Neural cell (in vitro differentiated cells): ENCODE results near the gene TBC1D9. TPM values are rescaled to one million over a fixed set of nuclear protein-coding genes. Genes with fewer than 3 reads are reported as not detected.

Experiments
- H2AFZ ChIP-seq: fragments of 200-600, 300-800 bp; sonication (generic), shearing (Covaris generic); 2 replicates; pipeline ENCODE4 v1.6.0; 2014; ENCODE audit warnings: low read depth, mild to moderate bottlenecking, antibody characterized with exemption, low read length, moderate library complexity
- H3F3A ChIP-seq: fragments of 200-600 bp; shearing (Covaris generic); 2 replicates; pipeline ENCODE4 v1.6.1; 2016; ENCODE audit warnings: mild to moderate bottlenecking, moderate library complexity, mixed read lengths, antibody characterized with exemption, low read length; ENCODE audit not compliant: insufficient read depth, poor library complexity, severe bottlenecking
- H3K27ac ChIP-seq: fragments of 200-600, 300-800 bp; sonication (generic), shearing (Covaris generic); 2 replicates; pipeline ENCODE4 v1.5.1; 2014; ENCODE audit warnings: mild to moderate bottlenecking, low read length, moderate library complexity
- H3K27me3 ChIP-seq: fragments of 300-800, 200-600 bp; sonication (generic), shearing (Covaris generic); 2 replicates; pipeline ENCODE4 v1.6.0; 2014; ENCODE audit warnings: mild to moderate bottlenecking, low read depth, low read length, moderate library complexity; ENCODE audit not compliant: insufficient read depth
- H3K36me3 ChIP-seq: fragments of 300-800, 200-600 bp; sonication (generic), shearing (Covaris generic); 2 replicates; pipeline ENCODE4 v1.5.1; 2014; ENCODE audit warnings: mild to moderate bottlenecking, antibody characterized with exemption, low read length, moderate library complexity; ENCODE audit not compliant: insufficient read depth
- H3K4me2 ChIP-seq: fragments of 300-800, 200-600 bp; sonication (generic), shearing (Covaris generic); 2 replicates; pipeline ENCODE4 v1.6.0; 2014; ENCODE audit warnings: mild to moderate bottlenecking, low read length
- H3K4me3 ChIP-seq: fragments of 300-800, 200-600 bp; sonication (generic), shearing (Covaris generic); 2 replicates; pipeline ENCODE4 v1.5.1; 2014; ENCODE audit warnings: mild to moderate bottlenecking, low read length, moderate library complexity
- H3K79me2 ChIP-seq: fragments of 200-600 bp; shearing (Covaris generic); replicated peaks from 2 replicates; pipeline ENCODE4 v1.6.0; 2014; ENCODE audit warnings: mild to moderate bottlenecking, low read length, moderate library complexity; ENCODE audit not compliant: insufficient read depth
- H3K9ac ChIP-seq: fragments of 300-800, 200-600 bp; sonication (generic), shearing (Covaris generic); 2 replicates; pipeline ENCODE4 v1.6.1; 2016; ENCODE audit warnings: mild to moderate bottlenecking, low read length, mixed read lengths
- H3K9me2 ChIP-seq: fragments of 200-600 bp; shearing (Covaris generic); 2 replicates; pipeline ENCODE4 v1.6.1; 2016; ENCODE audit warnings: mild to moderate bottlenecking, low read length, mixed read lengths; ENCODE audit not compliant: insufficient read depth
- H3K9me3 ChIP-seq: fragments of 200-600, 300-800 bp; sonication (generic), shearing (Covaris generic); 2 replicates; pipeline ENCODE4 v1.6.1; 2016; ENCODE audit warnings: mild to moderate bottlenecking, mixed run types, low read length, moderate library complexity, mixed read lengths
- H4K20me1 ChIP-seq: fragments of 200-600 bp; shearing (Covaris generic); 2 replicates; pipeline ENCODE4 v1.6.1; 2016; ENCODE audit warnings: mild to moderate bottlenecking, mixed run types; ENCODE audit not compliant: insufficient read depth
- EP300 ChIP-seq: fragments of 450-650 bp; conservative IDR thresholded peaks from 2 replicates; pipeline ENCODE4 v1.6.1; 2014; ENCODE audit warnings: antibody characterized with exemption, mild to moderate bottlenecking, moderate library complexity; ENCODE audit not compliant: poor library complexity, severe bottlenecking
- EZH2 ChIP-seq: fragments of 200-600, 300-800 bp; shearing (Covaris generic), sonication (generic); IDR thresholded peaks from 2 replicates; pipeline ENCODE4 v1.6.1; 2014; ENCODE audit warnings: antibody characterized with exemption, low read length, borderline replicate concordance, mild to moderate bottlenecking; ENCODE audit not compliant: insufficient read depth, poor library complexity, severe bottlenecking
- MXI1 ChIP-seq: fragments of 450-650 bp; conservative IDR thresholded peaks from 2 replicates; pipeline ENCODE4 v1.6.1; 2014; ENCODE audit warnings: antibody characterized with exemption, mild to moderate bottlenecking; ENCODE audit not compliant: poor library complexity, severe bottlenecking
- POLR2AphosphoS5 ChIP-seq: IDR thresholded peaks from 2 replicates; pipeline ENCODE4 v1.6.1; 2012
- RAD21 ChIP-seq: fragments of 450-650 bp; conservative IDR thresholded peaks from 2 replicates; pipeline ENCODE4 v1.6.1; 2014; ENCODE audit warnings: antibody characterized with exemption, mild to moderate bottlenecking, moderate library complexity
- SMC3 ChIP-seq: fragments of 450-650 bp; conservative IDR thresholded peaks from 2 replicates; pipeline ENCODE4 v1.6.1; 2014; ENCODE audit warnings: antibody characterized with exemption, mild to moderate bottlenecking, moderate library complexity; ENCODE audit not compliant: poor library complexity
- TAF1 ChIP-seq: IDR thresholded peaks from 2 replicates; pipeline ENCODE4 v1.6.1; 2012; ENCODE audit warnings: low read depth
- polyA plus RNA-seq: library from polyadenylated mRNA; depleted of rRNA; stranded (reverse); fragments of >200 nt; gene quantifications from 2 replicates; pipeline ENCODE4 v1.2.3, GENCODE V29; 2014
- TF ChIP-seq, protein P1 (sequence below): IDR thresholded peaks from 2 replicates; pipeline ENCODE4 v1.6.1; 2012; ENCODE audit warnings: borderline replicate concordance
- TF ChIP-seq, protein P2 (sequence below): fragments of 450-650 bp; IDR thresholded peaks from 2 replicates; pipeline ENCODE4 v1.5.1; 2014; ENCODE audit warnings: antibody characterized with exemption, mild to moderate bottlenecking, moderate library complexity; ENCODE audit not compliant: poor library complexity, severe bottlenecking

Gene TBC1D9
- polyA plus RNA-seq, 1 donor from 2014 or later, result 42.8 TPM

GRCh38 chr4:140776556-140776955 lies 20.4 kb upstream of the TBC1D9 start:
- Histone ChIP-seq H4K20me1 (no peaks in the 10 kb centered on the region), H3K9me2 (no peaks in the 10 kb centered on the region), H3K27me3 (no peaks in the 10 kb centered on the region), H2AFZ (no peak overlapping the region), H3K9me3 (no peaks in the 10 kb centered on the region), H3K9ac (no peak overlapping the region), H3K4me2 (no peak overlapping the region), H3K27ac (no peak overlapping the region), H3K4me3 (no peak overlapping the region), H3F3A (no peaks in the 10 kb centered on the region), H3K36me3 (no peaks in the 10 kb centered on the region), H3K79me2 (no peaks in the 10 kb centered on the region)
- TF ChIP-seq MXI1, result no peak
- TF ChIP-seq POLR2AphosphoS5, result no peak
- no peak for TF ChIP-seq SMC3
- no peak for TF ChIP-seq EZH2
- TF ChIP-seq, protein P1, sequence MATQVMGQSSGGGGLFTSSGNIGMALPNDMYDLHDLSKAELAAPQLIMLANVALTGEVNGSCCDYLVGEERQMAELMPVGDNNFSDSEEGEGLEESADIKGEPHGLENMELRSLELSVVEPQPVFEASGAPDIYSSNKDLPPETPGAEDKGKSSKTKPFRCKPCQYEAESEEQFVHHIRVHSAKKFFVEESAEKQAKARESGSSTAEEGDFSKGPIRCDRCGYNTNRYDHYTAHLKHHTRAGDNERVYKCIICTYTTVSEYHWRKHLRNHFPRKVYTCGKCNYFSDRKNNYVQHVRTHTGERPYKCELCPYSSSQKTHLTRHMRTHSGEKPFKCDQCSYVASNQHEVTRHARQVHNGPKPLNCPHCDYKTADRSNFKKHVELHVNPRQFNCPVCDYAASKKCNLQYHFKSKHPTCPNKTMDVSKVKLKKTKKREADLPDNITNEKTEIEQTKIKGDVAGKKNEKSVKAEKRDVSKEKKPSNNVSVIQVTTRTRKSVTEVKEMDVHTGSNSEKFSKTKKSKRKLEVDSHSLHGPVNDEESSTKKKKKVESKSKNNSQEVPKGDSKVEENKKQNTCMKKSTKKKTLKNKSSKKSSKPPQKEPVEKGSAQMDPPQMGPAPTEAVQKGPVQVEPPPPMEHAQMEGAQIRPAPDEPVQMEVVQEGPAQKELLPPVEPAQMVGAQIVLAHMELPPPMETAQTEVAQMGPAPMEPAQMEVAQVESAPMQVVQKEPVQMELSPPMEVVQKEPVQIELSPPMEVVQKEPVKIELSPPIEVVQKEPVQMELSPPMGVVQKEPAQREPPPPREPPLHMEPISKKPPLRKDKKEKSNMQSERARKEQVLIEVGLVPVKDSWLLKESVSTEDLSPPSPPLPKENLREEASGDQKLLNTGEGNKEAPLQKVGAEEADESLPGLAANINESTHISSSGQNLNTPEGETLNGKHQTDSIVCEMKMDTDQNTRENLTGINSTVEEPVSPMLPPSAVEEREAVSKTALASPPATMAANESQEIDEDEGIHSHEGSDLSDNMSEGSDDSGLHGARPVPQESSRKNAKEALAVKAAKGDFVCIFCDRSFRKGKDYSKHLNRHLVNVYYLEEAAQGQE, result no peak
- TF ChIP-seq TAF1, result no peak
- TF ChIP-seq RAD21, result no peak
- TF ChIP-seq, protein P2, sequence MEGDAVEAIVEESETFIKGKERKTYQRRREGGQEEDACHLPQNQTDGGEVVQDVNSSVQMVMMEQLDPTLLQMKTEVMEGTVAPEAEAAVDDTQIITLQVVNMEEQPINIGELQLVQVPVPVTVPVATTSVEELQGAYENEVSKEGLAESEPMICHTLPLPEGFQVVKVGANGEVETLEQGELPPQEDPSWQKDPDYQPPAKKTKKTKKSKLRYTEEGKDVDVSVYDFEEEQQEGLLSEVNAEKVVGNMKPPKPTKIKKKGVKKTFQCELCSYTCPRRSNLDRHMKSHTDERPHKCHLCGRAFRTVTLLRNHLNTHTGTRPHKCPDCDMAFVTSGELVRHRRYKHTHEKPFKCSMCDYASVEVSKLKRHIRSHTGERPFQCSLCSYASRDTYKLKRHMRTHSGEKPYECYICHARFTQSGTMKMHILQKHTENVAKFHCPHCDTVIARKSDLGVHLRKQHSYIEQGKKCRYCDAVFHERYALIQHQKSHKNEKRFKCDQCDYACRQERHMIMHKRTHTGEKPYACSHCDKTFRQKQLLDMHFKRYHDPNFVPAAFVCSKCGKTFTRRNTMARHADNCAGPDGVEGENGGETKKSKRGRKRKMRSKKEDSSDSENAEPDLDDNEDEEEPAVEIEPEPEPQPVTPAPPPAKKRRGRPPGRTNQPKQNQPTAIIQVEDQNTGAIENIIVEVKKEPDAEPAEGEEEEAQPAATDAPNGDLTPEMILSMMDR, result no peak
- TF ChIP-seq EP300, result no peak

GRCh38 chr4:140774956-140775355 lies 18.8 kb upstream of the TBC1D9 start:
- TF ChIP-seq RAD21 (no peak), EP300 (no peak), POLR2AphosphoS5 (no peak), MXI1 (no peak), EZH2 (no peak), SMC3 (no peak), TAF1 (no peak)
- TF ChIP-seq, protein P1, result no peak
- TF ChIP-seq, protein P2, result no peak
- Histone ChIP-seq H3K9ac (no peak overlapping the region), H3F3A (no peaks in the 10 kb centered on the region), H3K9me3 (no peaks in the 10 kb centered on the region), H3K4me3 (no peak overlapping the region), H2AFZ (no peak overlapping the region), H3K36me3 (no peaks in the 10 kb centered on the region), H3K79me2 (no peaks in the 10 kb centered on the region), H3K27ac (no peak overlapping the region), H4K20me1 (no peaks in the 10 kb centered on the region), H3K27me3 (no peaks in the 10 kb centered on the region), H3K4me2 (no peak overlapping the region), H3K9me2 (no peaks in the 10 kb centered on the region)
